ENCODE results near the gene SMG7. TPM values are rescaled to one million over a fixed set of nuclear protein-coding genes. Genes with fewer than 3 reads are reported as not detected.

The SMG7 gene
- total and polyA plus RNA-seq, 10 of the 15 experiments (the other 5 are each of a cell fraction or from before 2014, with no cell fraction given) = 9.5 to 65.4 (median 42.7) TPM

DNA sequence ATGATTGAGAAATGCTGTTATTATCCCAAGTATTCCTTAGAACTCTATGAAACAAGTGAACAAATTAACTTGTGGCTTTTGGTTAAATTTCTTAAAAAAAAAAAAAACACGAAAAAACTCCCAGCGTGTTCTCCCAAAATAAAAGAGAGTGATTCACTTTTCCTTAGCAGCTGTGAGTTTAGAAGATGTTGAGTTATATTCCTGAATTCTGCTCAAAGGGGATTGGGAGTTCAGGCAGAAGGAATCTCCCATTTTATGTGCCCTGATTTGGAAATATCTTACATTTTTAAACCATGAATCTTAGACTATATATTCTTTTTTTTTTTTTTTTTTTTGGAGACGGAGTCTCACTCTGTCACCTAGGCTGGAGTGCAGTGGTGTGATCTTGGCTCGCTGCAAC, 34.3 kb downstream of the SMG7 start:
- in situ Hi-C loops (cut with MboI) (no loop called here), intact Hi-C loops (cut with micrococcal nuclease; ENCODE audit: unreplicated experiment) (no loop called here)
- 100% methylated on average over 4 of the region's 4 CpGs for WGBS (ENCODE audit: insufficient coverage, insufficient replicate concordance, low lambda C conversion rate, missing lambda C conversion rate)
- BruUV-seq (replicated peaks) = no TSS peak
- no peak overlapping the region for H3K27ac ChIP-seq (ENCODE audit: control insufficient read depth, insufficient read depth)
- FAIRE-seq (no peak), ATAC-seq (no peak), DNase-seq (ENCODE audit: low read depth, low spot score) (no peak)
- no peak overlapping the region for H3K4me2 ChIP-seq (ENCODE audit: control insufficient read depth, insufficient read depth)
- POLR2A ChIA-PET = interaction anchor here (0.7 to 0.9 kb wide), 3 partner anchors 18 to 62 kb away, joined by 3 to 7 read pairs (median 4); no protein-coding TSS in a partner anchor
- no peaks in the 10 kb centered on the region for H3K4me1 ChIP-seq (ENCODE audit: control insufficient read depth, insufficient read depth, low read length)
- H3K36me3 ChIP-seq (ENCODE audit: control insufficient read depth in 2 of 2, insufficient read depth in 2 of 2, low read length in 1 of 2) = peaks cover 0 to 2% of the 10 kb centered on the region in 2 experiments; a peak in 2 of 4 replicates
- H3K9ac ChIP-seq (ENCODE audit: control insufficient read depth, insufficient read depth, low read length) = no peak overlapping the region
- H3K4me3 ChIP-seq = no peak overlapping the region
- peaks cover 63% of the 10 kb centered on the region for H3K79me2 ChIP-seq (ENCODE audit: control insufficient read depth, insufficient read depth, low read length)
- RAD21 ChIA-PET (ENCODE audit: unreplicated experiment) = interaction anchor here (0.7 kb wide), 1 partner anchor 49 kb away, joined by 3 read pairs; no protein-coding TSS in a partner anchor
- H2AFZ ChIP-seq (ENCODE audit: control insufficient read depth, low read depth, low read length) = no peak overlapping the region
- no peaks in the 10 kb centered on the region for H3K9me3 ChIP-seq (replicated peaks; ENCODE audit: control insufficient read depth, insufficient read depth, low read length)
- SMC1A ChIA-PET (ENCODE audit: uncharacterized antibody, unreplicated experiment) = interaction anchor here (0.7 to 1.2 kb wide), 2 partner anchors 37 to 122 kb away, joined by 3 to 4 read pairs; no protein-coding TSS in a partner anchor
- TF ChIP-seq RELB (IDR thresholded peaks at IDR 0.05; ENCODE audit: low read depth) (no peak), ASH2L (IDR thresholded peaks at IDR 0.05; ENCODE audit: borderline replicate concordance, low read depth) (no peak), CEBPZ (IDR thresholded peaks at IDR 0.05; ENCODE audit: low read depth, low read length) (no peak), TCF3 (IDR thresholded peaks at IDR 0.05; ENCODE audit: borderline replicate concordance, insufficient read depth, low read depth, low read length) (no peak), CREB1 (IDR thresholded peaks at IDR 0.05; ENCODE audit: low read depth) (no peak), EGR1 (IDR thresholded peaks at IDR 0.05; ENCODE audit: borderline replicate concordance in 1 of 2, low read depth in 2 of 2, low read length in 2 of 2) (no peak), SUPT20H (IDR thresholded peaks at IDR 0.05; ENCODE audit: borderline replicate concordance, control insufficient read depth, low read depth, low read length) (no peak), PAX5 (IDR thresholded peaks at IDR 0.05; ENCODE audit: borderline replicate concordance, low read depth, low read length) (no peak), CBX3 (IDR thresholded peaks at IDR 0.05; ENCODE audit: borderline replicate concordance, low read depth) (no peak), RUNX3 (IDR thresholded peaks at IDR 0.05; ENCODE audit: low read length) (no peak)
- TF ChIP-seq, protein P1, sequence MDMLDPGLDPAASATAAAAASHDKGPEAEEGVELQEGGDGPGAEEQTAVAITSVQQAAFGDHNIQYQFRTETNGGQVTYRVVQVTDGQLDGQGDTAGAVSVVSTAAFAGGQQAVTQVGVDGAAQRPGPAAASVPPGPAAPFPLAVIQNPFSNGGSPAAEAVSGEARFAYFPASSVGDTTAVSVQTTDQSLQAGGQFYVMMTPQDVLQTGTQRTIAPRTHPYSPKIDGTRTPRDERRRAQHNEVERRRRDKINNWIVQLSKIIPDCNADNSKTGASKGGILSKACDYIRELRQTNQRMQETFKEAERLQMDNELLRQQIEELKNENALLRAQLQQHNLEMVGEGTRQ (IDR thresholded peaks at IDR 0.05; ENCODE audit: borderline replicate concordance, low read depth, low read length) = no peak
- TF ChIP-seq, protein P2, sequence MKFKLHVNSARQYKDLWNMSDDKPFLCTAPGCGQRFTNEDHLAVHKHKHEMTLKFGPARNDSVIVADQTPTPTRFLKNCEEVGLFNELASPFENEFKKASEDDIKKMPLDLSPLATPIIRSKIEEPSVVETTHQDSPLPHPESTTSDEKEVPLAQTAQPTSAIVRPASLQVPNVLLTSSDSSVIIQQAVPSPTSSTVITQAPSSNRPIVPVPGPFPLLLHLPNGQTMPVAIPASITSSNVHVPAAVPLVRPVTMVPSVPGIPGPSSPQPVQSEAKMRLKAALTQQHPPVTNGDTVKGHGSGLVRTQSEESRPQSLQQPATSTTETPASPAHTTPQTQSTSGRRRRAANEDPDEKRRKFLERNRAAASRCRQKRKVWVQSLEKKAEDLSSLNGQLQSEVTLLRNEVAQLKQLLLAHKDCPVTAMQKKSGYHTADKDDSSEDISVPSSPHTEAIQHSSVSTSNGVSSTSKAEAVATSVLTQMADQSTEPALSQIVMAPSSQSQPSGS (IDR thresholded peaks at IDR 0.05; ENCODE audit: low read length) = no peak
- no peaks in the 10 kb centered on the region for H3K27me3 ChIP-seq (replicated peaks in 1 of 2; ENCODE audit: control insufficient read depth in 2 of 2, insufficient read depth in 2 of 2, low read length in 1 of 2)
- H4K20me1 ChIP-seq (ENCODE audit: control insufficient read depth, insufficient read depth) = no peaks in the 10 kb centered on the region; the same call in 1 of the 2 replicates
- CTCF ChIA-PET = interaction anchor here (0.8 to 1.7 kb wide), 3 partner anchors 17 to 201 kb away, joined by 3 to 4 read pairs (median 3); no protein-coding TSS in a partner anchor

Measured in GM12878 (cell line).